Nephron progenitor cell (in vitro differentiated cells): ENCODE data around the gene FASN.

ENCODE experiments used
- DNase-seq: peaks from one replicate; pipeline ENCODE4 v3.0.0; 2021
- H3K27ac Mint-ChIP-seq: 2 replicates; pipeline ENCODE4 v1.8.0; 2021; ENCODE audit warnings: mild to moderate bottlenecking, moderate library complexity, mixed read lengths
- H3K27me3 Mint-ChIP-seq: 2 replicates; pipeline ENCODE4 v1.8.0; 2021; ENCODE audit warnings: mild to moderate bottlenecking, low read depth, mixed read lengths; ENCODE audit not compliant: poor library complexity
- H3K36me3 Mint-ChIP-seq: 2 replicates; pipeline ENCODE4 v1.8.0; 2021; ENCODE audit warnings: low read depth, mixed read lengths
- H3K4me1 Mint-ChIP-seq: 2 replicates; pipeline ENCODE4 v1.8.0; 2021; ENCODE audit warnings: mixed read lengths
- H3K4me3 Mint-ChIP-seq: 2 replicates; pipeline ENCODE4 v1.8.0; 2021; ENCODE audit warnings: mild to moderate bottlenecking, moderate library complexity, mixed read lengths
- H3K9me3 Mint-ChIP-seq: 2 replicates; pipeline ENCODE4 v1.8.0; 2021; ENCODE audit warnings: mild to moderate bottlenecking, moderate library complexity, mixed read lengths
- CTCF ChIP-seq: fragments of 200-600 bp; sonication (generic); IDR thresholded peaks from 2 replicates; pipeline ENCODE4 v1.5.0; 2021; ENCODE audit warnings: antibody characterized with exemption

Gene FASN

GRCh38 chr17:82059272-82060000, 38.6 kb downstream of the FASN start:
- H3K27me3 Mint-ChIP-seq = no peaks in the 10 kb centered on the region
- no peaks in the 10 kb centered on the region for H3K4me1 Mint-ChIP-seq
- peak overlapping the region; percentile 68 for H3K27ac Mint-ChIP-seq
- DNase-seq = no peak
- no peaks in the 10 kb centered on the region for H3K9me3 Mint-ChIP-seq
- H3K4me3 Mint-ChIP-seq = no peak overlapping the region
- H3K36me3 Mint-ChIP-seq = no peaks in the 10 kb centered on the region
- TF ChIP-seq CTCF = no peak

DNA sequence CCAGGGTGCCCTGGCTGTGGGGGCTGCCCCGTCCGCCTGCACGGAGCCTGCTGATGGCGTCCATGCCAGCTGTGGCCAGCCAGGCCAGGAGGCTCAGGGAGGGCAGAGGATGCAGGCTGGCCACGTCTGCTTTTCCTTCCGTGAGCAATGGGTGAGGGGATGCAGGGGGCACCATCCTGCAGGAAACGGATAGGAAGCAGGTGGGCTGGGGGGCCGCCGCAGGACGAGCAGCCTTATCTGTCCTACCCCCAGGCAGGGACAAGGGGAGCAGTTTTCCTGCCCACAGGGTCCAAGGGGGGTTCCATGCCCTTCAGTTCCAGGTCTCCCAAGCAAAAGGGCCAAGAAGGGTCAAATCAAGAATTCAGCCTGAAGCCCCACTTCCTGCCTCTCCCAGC, 39.2 kb downstream of the FASN start:
- no peaks in the 10 kb centered on the region for H3K9me3 Mint-ChIP-seq
- DNase-seq = no peak
- H3K4me3 Mint-ChIP-seq = no peak overlapping the region
- no peaks in the 10 kb centered on the region for H3K27me3 Mint-ChIP-seq
- peak overlapping the region; percentile 36 for H3K27ac Mint-ChIP-seq
- H3K4me1 Mint-ChIP-seq = no peaks in the 10 kb centered on the region
- no peak for TF ChIP-seq CTCF
- H3K36me3 Mint-ChIP-seq = no peaks in the 10 kb centered on the region

- no peak for DNase-seq
- H3K27ac Mint-ChIP-seq = peak overlapping the region; percentile 36
- no peaks in the 10 kb centered on the region for H3K9me3 Mint-ChIP-seq
- no peak overlapping the region for H3K4me3 Mint-ChIP-seq
- no peaks in the 10 kb centered on the region for H3K27me3 Mint-ChIP-seq
- H3K4me1 Mint-ChIP-seq = peaks cover 3% of the 10 kb centered on the region
- no peak for TF ChIP-seq CTCF
- no peaks in the 10 kb centered on the region for H3K36me3 Mint-ChIP-seq
Measured at GRCh38 chr17:82058230-82058854, 39.7 kb downstream of the FASN start.

DNA sequence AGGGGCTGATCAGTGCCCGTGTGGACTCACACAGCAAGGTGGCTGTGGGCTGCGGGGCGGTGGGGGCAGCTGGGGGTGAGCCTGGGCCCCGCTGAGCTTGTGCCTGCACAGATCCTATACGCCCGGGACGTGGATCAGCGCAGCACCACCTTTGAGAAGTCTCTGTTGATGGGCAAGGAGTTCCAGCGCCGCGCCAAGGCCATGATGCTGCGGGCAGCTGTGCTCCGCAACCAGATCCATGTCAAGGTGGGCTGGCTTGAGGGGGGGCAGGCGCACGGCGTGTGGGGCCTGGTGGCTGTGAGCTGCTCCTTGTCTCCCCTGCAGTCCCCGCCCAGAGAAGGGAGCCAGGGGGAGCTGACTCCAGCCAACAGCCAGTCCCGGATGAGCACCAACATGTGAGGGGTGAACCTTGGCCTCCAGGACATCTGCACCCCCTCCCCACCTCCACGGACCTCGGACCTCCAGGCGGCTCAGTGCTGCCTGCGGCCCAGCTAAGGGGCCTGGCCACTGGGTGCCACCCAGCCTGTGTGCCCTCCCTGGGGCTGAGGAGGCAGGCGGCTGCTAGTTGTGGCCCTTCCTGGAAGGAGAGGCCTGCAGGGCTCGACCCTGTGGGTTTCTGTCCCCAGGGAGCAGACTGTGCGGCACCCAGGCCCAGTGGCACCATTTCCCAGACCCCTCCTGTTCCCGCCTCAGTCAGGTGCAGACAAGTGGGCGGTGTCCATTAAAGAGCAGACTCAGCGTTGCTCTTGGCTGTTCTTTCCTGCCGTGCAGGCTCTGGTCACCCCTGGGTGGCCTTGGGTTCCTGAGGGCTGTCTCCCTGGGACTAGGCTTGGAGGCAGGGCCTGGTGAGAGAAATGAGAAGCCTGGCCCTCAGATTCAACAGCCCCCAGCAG, 41.1 kb downstream of the FASN start:
- Mint-ChIP-seq H3K4me1 (peaks cover 12% of the 10 kb centered on the region), H3K27ac (no peak overlapping the region), H3K9me3 (no peaks in the 10 kb centered on the region), H3K27me3 (no peaks in the 10 kb centered on the region), H3K4me3 (no peak overlapping the region), H3K36me3 (no peaks in the 10 kb centered on the region)
- no peak for DNase-seq
- TF ChIP-seq CTCF = no peak

- no peaks in the 10 kb centered on the region for H3K9me3 Mint-ChIP-seq
- no peaks in the 10 kb centered on the region for H3K36me3 Mint-ChIP-seq
- H3K4me3 Mint-ChIP-seq = no peak overlapping the region
- H3K27ac Mint-ChIP-seq = no peak overlapping the region
- H3K4me1 Mint-ChIP-seq = peaks cover 12% of the 10 kb centered on the region
- no peak for DNase-seq
- no peak for TF ChIP-seq CTCF
- no peaks in the 10 kb centered on the region for H3K27me3 Mint-ChIP-seq
Measured at GRCh38 chr17:82055965-82056728, 41.9 kb downstream of the FASN start.
